GM23338 (cell line): ENCODE data around the gene SMPDL3B.

ENCODE experiments used
- CREB1 ChIP-seq: fragments of 250-450 bp; sonication (Bioruptor Pico); IDR thresholded peaks from 2 replicates; pipeline ENCODE4 v1.5.0; 2020; ENCODE audit warnings: low read depth, mild to moderate bottlenecking, moderate library complexity
- EZH2 ChIP-seq: fragments of 200-600 bp; sonication (generic); IDR thresholded peaks from one replicate; pipeline ENCODE4 v1.8.0; 2017; ENCODE audit warnings: antibody characterized with exemption, mild to moderate bottlenecking, low read depth; ENCODE audit not compliant: unreplicated experiment
- EZH2phosphoT487 ChIP-seq: fragments of 200-600 bp; sonication (generic); IDR thresholded peaks from one replicate; pipeline ENCODE4 v1.8.1; 2018; ENCODE audit warnings: antibody characterized with exemption; ENCODE audit not compliant: unreplicated experiment
- POLR2AphosphoS5 ChIP-seq: IDR thresholded peaks from 2 replicates; pipeline ENCODE4 v1.6.1; 2016; ENCODE audit warnings: antibody characterized with exemption, low read depth
- TF ChIP-seq, protein P1 (sequence below), 2 experiments: fragments of 200-600 bp in 1 of 2; sonication (generic) in 1 of 2; conservative IDR thresholded peaks; 2 replicates each; pipeline versions ENCODE4 v1.5.1 to v1.6.1; 2016 to 2017; ENCODE audit warnings: antibody characterized with exemption in 2 of 2, low read depth in 2 of 2, mild to moderate bottlenecking in 2 of 2, moderate library complexity in 1 of 2
- TF ChIP-seq, protein P2 (sequence below): IDR thresholded peaks from one replicate; pipeline ENCODE4 v1.6.1; 2018; ENCODE audit warnings: antibody characterized with exemption; ENCODE audit not compliant: unreplicated experiment
- TF ChIP-seq, protein P3 (sequence below): IDR thresholded peaks from 2 replicates; pipeline ENCODE4 v1.6.1; 2016; ENCODE audit warnings: antibody characterized with exemption

DNA sequence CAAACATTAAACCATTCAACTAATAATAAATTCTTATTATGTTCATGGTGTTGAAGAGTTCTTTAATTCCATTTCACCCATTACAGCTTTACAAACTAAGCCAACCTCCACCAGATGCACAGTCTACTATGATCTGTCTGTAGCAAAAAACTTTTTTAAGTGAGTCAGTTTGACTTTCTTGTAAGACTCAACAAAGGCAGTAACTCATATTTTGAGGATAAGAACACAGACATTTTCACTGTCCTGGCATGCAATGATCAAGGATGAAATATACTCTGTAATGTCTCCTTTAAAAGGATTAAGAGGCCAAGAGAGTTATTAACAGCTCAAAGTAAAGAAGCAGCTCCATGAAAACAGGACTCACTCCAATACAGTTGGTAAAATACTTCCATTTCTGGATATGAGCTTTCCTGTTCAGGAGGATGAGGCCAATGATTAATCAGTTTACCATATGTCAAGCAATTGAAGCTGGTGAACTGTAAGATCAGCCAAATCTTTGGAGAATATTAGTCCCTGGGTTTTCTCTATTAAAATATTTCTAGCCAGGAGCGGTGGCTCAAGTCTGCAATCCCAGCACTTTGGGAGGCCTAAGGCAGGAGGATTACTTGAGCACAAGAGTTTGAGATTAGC, 45.5 kb downstream of the SMPDL3B start:
- TF ChIP-seq, protein P1, sequence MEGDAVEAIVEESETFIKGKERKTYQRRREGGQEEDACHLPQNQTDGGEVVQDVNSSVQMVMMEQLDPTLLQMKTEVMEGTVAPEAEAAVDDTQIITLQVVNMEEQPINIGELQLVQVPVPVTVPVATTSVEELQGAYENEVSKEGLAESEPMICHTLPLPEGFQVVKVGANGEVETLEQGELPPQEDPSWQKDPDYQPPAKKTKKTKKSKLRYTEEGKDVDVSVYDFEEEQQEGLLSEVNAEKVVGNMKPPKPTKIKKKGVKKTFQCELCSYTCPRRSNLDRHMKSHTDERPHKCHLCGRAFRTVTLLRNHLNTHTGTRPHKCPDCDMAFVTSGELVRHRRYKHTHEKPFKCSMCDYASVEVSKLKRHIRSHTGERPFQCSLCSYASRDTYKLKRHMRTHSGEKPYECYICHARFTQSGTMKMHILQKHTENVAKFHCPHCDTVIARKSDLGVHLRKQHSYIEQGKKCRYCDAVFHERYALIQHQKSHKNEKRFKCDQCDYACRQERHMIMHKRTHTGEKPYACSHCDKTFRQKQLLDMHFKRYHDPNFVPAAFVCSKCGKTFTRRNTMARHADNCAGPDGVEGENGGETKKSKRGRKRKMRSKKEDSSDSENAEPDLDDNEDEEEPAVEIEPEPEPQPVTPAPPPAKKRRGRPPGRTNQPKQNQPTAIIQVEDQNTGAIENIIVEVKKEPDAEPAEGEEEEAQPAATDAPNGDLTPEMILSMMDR (conservative IDR thresholded peaks at IDR 0.05; ENCODE audit: low read depth in 2 of 2): no peak
- TF ChIP-seq CREB1 (no peak), EZH2 (no peak), POLR2AphosphoS5 (no peak), EZH2phosphoT487 (no peak)
- TF ChIP-seq, protein P2, sequence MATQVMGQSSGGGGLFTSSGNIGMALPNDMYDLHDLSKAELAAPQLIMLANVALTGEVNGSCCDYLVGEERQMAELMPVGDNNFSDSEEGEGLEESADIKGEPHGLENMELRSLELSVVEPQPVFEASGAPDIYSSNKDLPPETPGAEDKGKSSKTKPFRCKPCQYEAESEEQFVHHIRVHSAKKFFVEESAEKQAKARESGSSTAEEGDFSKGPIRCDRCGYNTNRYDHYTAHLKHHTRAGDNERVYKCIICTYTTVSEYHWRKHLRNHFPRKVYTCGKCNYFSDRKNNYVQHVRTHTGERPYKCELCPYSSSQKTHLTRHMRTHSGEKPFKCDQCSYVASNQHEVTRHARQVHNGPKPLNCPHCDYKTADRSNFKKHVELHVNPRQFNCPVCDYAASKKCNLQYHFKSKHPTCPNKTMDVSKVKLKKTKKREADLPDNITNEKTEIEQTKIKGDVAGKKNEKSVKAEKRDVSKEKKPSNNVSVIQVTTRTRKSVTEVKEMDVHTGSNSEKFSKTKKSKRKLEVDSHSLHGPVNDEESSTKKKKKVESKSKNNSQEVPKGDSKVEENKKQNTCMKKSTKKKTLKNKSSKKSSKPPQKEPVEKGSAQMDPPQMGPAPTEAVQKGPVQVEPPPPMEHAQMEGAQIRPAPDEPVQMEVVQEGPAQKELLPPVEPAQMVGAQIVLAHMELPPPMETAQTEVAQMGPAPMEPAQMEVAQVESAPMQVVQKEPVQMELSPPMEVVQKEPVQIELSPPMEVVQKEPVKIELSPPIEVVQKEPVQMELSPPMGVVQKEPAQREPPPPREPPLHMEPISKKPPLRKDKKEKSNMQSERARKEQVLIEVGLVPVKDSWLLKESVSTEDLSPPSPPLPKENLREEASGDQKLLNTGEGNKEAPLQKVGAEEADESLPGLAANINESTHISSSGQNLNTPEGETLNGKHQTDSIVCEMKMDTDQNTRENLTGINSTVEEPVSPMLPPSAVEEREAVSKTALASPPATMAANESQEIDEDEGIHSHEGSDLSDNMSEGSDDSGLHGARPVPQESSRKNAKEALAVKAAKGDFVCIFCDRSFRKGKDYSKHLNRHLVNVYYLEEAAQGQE: no peak
- TF ChIP-seq, protein P3, sequence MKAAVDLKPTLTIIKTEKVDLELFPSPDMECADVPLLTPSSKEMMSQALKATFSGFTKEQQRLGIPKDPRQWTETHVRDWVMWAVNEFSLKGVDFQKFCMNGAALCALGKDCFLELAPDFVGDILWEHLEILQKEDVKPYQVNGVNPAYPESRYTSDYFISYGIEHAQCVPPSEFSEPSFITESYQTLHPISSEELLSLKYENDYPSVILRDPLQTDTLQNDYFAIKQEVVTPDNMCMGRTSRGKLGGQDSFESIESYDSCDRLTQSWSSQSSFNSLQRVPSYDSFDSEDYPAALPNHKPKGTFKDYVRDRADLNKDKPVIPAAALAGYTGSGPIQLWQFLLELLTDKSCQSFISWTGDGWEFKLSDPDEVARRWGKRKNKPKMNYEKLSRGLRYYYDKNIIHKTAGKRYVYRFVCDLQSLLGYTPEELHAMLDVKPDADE: no peak
